GM18498 (cell line): Measurements from ENCODE around the gene CTSC.
"Not testable (repeated sequence)": the region's sequence is repeated elsewhere in the genome, so short reads cannot be mapped to it uniquely, and the experiment has no call there.

ENCODE experiments used
- ATAC-seq: cut with Tn5 transposase; IDR thresholded peaks from one replicate; pipeline ENCODE4 v1.9.1; 2021; ENCODE audit warnings: mild to moderate bottlenecking, moderate library complexity; ENCODE audit not compliant: unreplicated experiment

The CTSC gene

DNA sequence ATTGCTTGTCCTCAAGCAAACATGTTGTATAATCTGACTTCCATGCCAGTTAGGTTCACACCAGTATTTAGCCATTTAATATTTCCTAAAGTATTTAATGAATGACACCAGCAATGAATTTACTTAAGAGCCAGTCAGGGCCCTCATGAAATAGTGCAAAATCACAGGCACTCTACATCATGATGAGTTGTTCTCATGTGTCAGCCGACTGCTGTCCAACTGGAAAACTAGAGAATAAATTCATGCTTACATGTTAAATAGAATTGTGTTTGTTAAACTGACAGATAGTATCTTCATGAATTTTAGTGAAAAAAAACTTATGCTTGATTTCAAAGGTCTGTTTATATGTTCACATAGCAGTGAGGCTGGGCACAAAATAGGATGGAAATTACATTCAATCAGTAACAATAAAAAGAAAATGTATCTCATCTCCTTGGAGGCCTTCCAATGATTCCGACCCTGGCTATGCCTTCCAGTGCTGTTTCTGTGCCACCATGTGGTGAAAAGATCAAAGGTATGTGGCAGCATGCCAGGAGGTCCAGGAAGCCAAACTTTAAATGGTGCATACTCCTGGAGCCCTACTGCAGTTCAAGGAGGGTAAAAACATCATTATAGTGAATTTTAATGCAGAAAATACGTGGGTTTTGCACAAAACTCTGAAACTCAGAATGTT is 45.2 kb downstream of the CTSC start:
- no peak for ATAC-seq

- ATAC-seq: no peak
These were observed 49.0 kb downstream of the CTSC start for GRCh38 chr11:88288560-88288959.

GRCh38 chr11:88284336-88285050 is 53.0 kb downstream of the CTSC start:
- ATAC-seq: no peak

DNA sequence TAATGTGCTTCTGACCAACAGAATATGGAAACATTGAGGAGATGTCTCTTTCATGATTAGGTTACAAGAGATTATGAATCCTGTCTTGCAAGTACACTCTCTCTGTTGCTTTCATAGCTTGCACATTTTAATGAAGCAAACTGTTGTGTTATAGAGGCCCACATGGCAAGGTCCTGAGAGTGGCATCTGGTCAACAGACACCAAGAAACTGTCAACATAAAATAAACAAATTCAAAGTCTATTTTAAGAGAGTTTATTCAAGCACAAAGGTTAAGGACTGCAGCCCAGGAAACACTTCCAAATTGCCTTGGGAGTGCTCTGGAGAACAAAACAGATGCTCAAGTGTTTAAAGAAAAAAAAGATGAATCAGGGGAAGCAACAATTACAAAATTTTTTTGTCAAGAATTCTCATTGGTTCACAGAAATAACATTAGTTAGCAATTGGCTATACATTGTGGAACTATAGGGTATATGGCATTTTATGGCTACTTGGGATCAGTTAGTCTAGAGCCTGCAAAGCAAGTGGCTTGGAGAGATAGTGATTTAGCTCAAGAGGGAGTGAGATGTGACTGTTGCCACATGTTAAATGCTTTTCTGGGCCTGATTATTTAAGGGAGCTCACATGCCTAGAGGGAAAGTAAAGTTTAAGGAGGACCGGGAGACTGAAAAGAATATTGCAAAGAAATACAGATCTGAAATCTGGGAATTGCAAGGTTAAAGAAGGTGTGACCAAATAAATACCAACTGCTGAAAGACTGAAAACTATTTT is 54.6 kb downstream of the CTSC start:
- no peak for ATAC-seq

DNA sequence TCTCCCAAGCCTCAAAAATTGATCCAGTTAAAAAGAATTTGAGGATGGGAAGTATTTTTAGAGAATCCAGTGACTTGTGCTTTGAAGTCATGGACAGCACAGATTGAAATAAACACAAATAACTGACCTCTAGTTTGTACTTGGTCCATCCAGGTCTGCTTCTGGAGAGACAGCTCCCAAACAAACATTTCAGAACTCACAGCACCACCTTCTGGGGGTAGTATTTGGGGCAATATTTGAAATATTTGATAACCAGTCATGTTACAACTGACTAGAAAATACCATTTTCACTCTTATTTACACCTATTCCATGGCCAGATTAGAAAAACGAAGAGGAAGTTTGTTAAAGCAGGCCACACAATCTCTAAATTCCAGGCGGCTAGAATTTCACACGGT is 56.2 kb downstream of the CTSC start:
- ATAC-seq: no peak

- no peak for ATAC-seq
These were observed 56.7 kb downstream of the CTSC start for GRCh38 chr11:88280673-88281316.

GRCh38 chr11:88277349-88277915 is 60.1 kb downstream of the CTSC start:
- ATAC-seq: no peak

GRCh38 chr11:88275636-88276035 is 61.9 kb downstream of the CTSC start:
- ATAC-seq: no peak

GRCh38 chr11:88266919-88267318 is 70.6 kb downstream of the CTSC start:
- ATAC-seq: peak; percentile 63

- ATAC-seq: no peak
These were observed 71.4 kb downstream of the CTSC start for GRCh38 chr11:88266157-88266556.

- no peak for ATAC-seq
These were observed 78.1 kb downstream of the CTSC start for GRCh38 chr11:88259431-88259830.

- no peak for ATAC-seq
These were observed 85.3 kb downstream of the CTSC start for GRCh38 chr11:88252208-88252607.

- no peak for ATAC-seq
These were observed 86.8 kb downstream of the CTSC start for GRCh38 chr11:88250566-88251242.

GRCh38 chr11:88249706-88250105 is 87.8 kb downstream of the CTSC start:
- ATAC-seq: no peak

- ATAC-seq: no peak
These were observed 90.8 kb downstream of the CTSC start for GRCh38 chr11:88246696-88247095.

DNA sequence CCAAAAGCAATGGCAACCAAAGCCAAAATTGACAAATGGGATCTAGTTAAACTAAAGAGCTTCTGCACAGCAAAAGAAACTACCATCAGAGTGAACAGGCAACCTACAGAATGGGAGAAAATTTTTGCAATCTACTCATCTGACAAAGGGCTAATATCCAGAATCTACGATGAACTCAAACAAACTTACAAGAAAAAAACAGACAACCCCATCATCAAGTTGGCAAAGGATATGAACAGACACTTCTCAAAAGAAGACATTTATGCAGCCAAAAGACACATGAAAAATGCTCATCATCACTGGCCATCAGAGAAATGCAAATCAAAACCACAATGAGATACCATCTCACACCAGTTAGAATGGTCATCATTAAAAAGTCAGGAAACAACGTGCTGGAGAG is 92.0 kb downstream of the CTSC start:
- ATAC-seq: not testable (repeated sequence)
